ENCODE data around the gene SF3B1.

Gene SF3B1

DNA sequence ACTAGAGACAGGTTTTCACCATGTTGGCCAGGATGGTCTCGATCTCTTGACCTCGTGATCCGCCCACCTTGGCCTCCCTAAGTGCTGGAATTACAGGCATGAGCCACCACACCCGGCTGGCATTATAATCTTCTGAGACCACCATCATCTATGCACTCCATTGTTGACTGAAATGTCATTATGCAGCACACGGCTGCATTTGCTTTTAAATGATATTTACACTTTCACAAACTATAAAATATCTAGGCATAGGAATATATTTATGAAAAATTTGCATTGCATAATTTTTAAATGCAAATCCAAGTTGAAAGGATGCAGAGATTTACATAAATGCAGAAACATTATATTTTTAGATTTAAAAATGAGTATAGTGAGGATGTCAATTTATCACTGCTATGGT lies 94.2 kb downstream of the SF3B1 start:
- no peak for DNase-seq (ENCODE audit: low read depth)

Data from stimulated activated CD8-positive, alpha-beta memory T cell treated with anti-CD3 and anti-CD28 coated beads, Interleukin-12 subunit alpha, Interleukin-12 subunit beta, amount 100 ng/mL, for 1 hour (primary cell).